Measurements from ENCODE around the gene BBS1. TPM values are rescaled to one million over a fixed set of nuclear protein-coding genes. Genes with fewer than 3 reads are reported as not detected.
"Not testable (repeated sequence)": the region's sequence is repeated elsewhere in the genome, so short reads cannot be mapped to it uniquely, and the experiment has no call there.

The BBS1 gene
- total RNA-seq, 1 experiment from 2014 or later: 9.1 TPM

DNA sequence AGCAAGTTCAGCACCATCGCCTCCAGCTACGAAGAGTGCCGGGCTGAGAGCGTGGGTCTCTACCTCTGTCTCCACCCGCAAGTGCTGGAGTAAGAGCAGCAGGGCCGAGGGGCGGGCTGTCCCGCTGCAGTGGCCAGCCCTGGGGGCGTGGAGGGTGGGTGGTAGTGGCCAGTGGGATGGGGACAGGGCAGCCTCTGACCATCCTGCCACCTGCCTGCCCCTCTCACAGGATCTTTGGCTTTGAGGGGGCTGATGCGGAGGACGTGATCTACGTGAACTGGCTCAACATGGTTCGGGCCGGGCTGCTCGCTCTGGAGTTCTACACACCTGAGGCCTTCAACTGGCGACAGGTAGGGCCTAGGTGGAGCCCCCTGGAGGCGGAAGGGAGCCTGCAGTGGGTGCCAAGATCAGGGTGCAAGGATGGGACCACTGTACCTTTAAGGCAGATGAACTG is 15.0 kb upstream of the BBS1 start:
- in situ Hi-C loops (cut with HindIII; ENCODE audit: low pct_unique_long_range_greater_than_20kb, low sequenced_read_pairs): no loop called here
- no peak for DNase-seq (ENCODE audit: low read depth, low spot score)

DNA sequence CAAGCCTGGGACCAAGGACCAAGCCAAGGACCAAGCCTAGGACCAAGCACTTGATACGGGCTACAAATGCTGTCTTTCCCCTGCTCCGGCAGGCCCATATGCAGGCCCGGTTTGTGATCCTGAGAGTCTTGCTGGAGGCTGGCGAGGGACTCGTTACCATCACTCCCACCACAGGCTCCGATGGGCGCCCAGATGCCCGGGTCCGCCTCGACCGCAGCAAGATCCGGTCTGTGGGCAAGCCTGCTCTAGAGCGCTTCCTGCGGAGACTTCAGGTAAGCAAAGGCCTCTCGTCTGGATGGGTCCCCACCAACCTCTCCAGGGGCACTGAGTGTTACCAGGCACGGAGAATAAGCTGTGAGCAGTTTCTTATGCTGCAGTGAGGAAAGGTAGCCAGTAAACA is 13.2 kb upstream of the BBS1 start:
- in situ Hi-C loops (cut with HindIII; ENCODE audit: low pct_unique_long_range_greater_than_20kb, low sequenced_read_pairs): no loop called here
- no peak for DNase-seq (ENCODE audit: low read depth, low spot score)

GRCh38 chr11:66498506-66498905 is 11.9 kb upstream of the BBS1 start:
- in situ Hi-C loops (cut with HindIII; ENCODE audit: low pct_unique_long_range_greater_than_20kb, low sequenced_read_pairs): no loop called here
- no peak for DNase-seq (ENCODE audit: low read depth, low spot score)

GRCh38 chr11:66505276-66505816 is 5.1 kb upstream of the BBS1 start:
- in situ Hi-C loops (cut with HindIII; ENCODE audit: low pct_unique_long_range_greater_than_20kb, low sequenced_read_pairs): no loop called here
- DNase-seq (ENCODE audit: low read depth, low spot score): no peak

GRCh38 chr11:66509131-66509561 is 1.3 kb upstream of the BBS1 start:
- in situ Hi-C loops (cut with HindIII; ENCODE audit: low pct_unique_long_range_greater_than_20kb, low sequenced_read_pairs): no loop called here
- DNase-seq (ENCODE audit: low read depth, low spot score): no peak

- no peak for DNase-seq (ENCODE audit: low read depth, low spot score)
- in situ Hi-C loops (cut with HindIII; ENCODE audit: low pct_unique_long_range_greater_than_20kb, low sequenced_read_pairs): no loop called here
Observed at GRCh38 chr11:66510990-66511339, 530 bp downstream of the BBS1 start.

- in situ Hi-C loops (cut with HindIII; ENCODE audit: low pct_unique_long_range_greater_than_20kb, low sequenced_read_pairs): no loop called here
Observed at GRCh38 chr11:66523611-66524010, 13.2 kb downstream of the BBS1 start.

GRCh38 chr11:66524304-66525040 is 14.0 kb downstream of the BBS1 start:
- in situ Hi-C loops (cut with HindIII; ENCODE audit: low pct_unique_long_range_greater_than_20kb, low sequenced_read_pairs): no loop called here
- no peak for DNase-seq (ENCODE audit: low read depth, low spot score)

More at GRCh38 chr11:66523611-66524010, 13.2 kb downstream of the BBS1 start:
- no peak for DNase-seq (ENCODE audit: low read depth, low spot score)

- no peak for DNase-seq (ENCODE audit: low read depth, low spot score)
- in situ Hi-C loops (cut with HindIII; ENCODE audit: low pct_unique_long_range_greater_than_20kb, low sequenced_read_pairs): no loop called here
Observed at GRCh38 chr11:66529069-66529468, 18.6 kb downstream of the BBS1 start.

GRCh38 chr11:66529655-66530054 is 19.2 kb downstream of the BBS1 start:
- in situ Hi-C loops (cut with HindIII; ENCODE audit: low pct_unique_long_range_greater_than_20kb, low sequenced_read_pairs): no loop called here

GRCh38 chr11:66530927-66531709 is 20.7 kb downstream of the BBS1 start:
- in situ Hi-C loops (cut with HindIII; ENCODE audit: low pct_unique_long_range_greater_than_20kb, low sequenced_read_pairs): no loop called here

More at GRCh38 chr11:66529655-66530054, 19.2 kb downstream of the BBS1 start:
- DNase-seq (ENCODE audit: low read depth, low spot score): no peak

GRCh38 chr11:66531841-66532240 is 21.4 kb downstream of the BBS1 start:
- DNase-seq (ENCODE audit: low read depth, low spot score): no peak
- in situ Hi-C loops (cut with HindIII; ENCODE audit: low pct_unique_long_range_greater_than_20kb, low sequenced_read_pairs): no loop called here

More at GRCh38 chr11:66530927-66531709, 20.7 kb downstream of the BBS1 start:
- DNase-seq (ENCODE audit: low read depth, low spot score): no peak

DNA sequence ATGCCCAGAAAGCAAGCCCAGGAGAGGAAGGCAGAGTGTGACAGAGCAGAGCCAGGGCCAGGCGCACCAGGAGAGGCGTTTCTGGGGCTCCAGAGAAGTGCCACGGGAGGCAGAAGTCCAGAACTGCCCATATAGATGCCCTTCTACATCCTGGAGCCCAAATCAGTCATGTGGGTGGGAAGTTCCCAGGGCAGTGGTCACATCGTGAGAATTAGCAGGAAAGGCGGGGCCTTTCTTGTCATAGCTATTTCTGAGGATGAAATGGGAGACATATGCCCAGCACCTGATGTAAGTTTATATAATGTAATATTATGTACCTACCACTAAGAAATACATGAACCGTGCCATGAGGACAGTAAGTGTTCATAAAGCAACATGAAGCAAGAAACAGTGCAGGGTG is 22.3 kb downstream of the BBS1 start:
- in situ Hi-C loops (cut with HindIII; ENCODE audit: low pct_unique_long_range_greater_than_20kb, low sequenced_read_pairs): no loop called here
- no peak for DNase-seq (ENCODE audit: low read depth, low spot score)

DNA sequence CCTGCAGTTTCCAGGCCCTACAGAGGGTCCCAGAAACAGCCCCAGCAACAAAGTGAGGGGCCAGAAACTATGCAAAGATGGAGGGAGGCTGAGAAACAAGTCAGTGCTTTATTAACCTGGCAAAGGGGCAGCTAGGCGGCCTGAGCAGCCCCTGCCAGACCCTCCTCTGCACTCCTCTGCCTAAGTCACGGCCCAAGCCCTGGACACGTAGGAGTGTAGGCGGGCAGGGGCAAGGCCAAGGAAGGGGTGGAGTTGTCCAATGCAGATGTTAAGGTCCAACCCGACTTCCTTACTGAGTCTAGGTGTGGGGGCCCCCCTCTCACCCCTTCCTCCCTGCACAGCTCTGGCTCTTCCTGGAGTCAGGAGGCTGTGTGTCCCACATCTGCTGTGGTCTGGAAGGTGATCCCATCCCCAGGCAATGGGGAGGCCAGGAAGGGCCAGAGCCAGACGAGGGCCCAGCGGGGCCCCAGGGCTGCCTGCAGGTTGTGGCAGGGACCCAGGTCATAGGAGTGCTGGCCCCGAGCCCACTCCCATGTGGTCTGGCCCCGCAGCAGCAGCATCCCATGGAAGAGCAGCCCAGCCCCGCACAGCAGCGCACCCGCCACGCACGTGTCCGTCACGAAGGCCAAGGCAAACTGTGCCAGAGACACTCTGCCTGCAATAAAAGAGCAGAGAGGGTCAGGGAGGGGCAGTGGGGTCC is 28.9 kb downstream of the BBS1 start:
- no peak for DNase-seq (ENCODE audit: low read depth, low spot score)
- in situ Hi-C loops (cut with HindIII; ENCODE audit: low pct_unique_long_range_greater_than_20kb, low sequenced_read_pairs): no loop called here

- in situ Hi-C loops (cut with HindIII; ENCODE audit: low pct_unique_long_range_greater_than_20kb, low sequenced_read_pairs): no loop called here
- DNase-seq (ENCODE audit: low read depth, low spot score): no peak
Observed at GRCh38 chr11:66539870-66540213, 29.4 kb downstream of the BBS1 start.

DNA sequence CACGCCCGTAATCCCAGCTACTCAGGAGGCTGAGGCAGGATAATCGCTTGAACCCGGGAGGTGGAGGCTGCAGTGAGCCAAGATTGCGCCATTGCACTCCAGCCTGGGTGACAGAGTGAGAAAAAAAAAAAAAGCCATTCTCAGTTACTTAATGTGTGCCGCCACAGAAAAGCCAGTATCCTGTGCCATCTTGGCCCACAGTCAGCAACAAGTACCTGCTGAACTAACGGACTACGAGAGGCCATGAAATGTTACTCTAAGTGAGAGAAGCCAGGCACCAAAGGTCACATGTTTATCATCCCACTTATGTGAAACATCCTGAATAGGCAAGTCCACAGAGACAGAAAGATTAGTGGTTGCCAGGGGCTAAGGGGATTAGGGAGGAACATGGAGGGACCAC is 30.2 kb downstream of the BBS1 start:
- DNase-seq (ENCODE audit: low read depth, low spot score); in situ Hi-C loops (cut with HindIII; ENCODE audit: low pct_unique_long_range_greater_than_20kb, low sequenced_read_pairs): not testable (repeated sequence)

GRCh38 chr11:66541892-66542291 is 31.5 kb downstream of the BBS1 start:
- in situ Hi-C loops (cut with HindIII; ENCODE audit: low pct_unique_long_range_greater_than_20kb, low sequenced_read_pairs): no loop called here

DNA sequence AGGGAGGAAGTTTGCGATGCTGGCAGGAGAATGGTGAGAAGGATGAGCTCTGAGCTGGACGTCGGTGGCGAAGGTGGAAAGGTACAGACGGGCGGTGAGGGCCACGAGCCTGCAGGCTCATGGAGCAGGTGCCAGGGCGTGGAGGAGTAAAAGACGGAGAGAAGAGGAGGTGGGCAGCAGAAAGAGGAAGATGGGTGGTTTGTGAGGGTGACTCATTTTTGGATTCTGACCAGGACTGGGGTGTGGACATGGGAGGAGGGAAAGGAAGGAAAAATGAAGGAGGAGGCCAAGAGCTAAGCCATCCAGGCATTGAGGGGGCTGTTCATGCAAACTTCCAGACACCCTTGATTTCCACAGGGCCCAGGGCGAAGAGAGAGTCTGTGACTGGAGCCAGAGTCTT is 31.9 kb downstream of the BBS1 start:
- no peak for DNase-seq (ENCODE audit: low read depth, low spot score)

More at GRCh38 chr11:66541892-66542291, 31.5 kb downstream of the BBS1 start:
- no peak for DNase-seq (ENCODE audit: low read depth, low spot score)

More for the DNA sequence above, 31.9 kb downstream of the BBS1 start:
- in situ Hi-C loops (cut with HindIII; ENCODE audit: low pct_unique_long_range_greater_than_20kb, low sequenced_read_pairs): no loop called here

Data from SK-MEL-5 (cell line).